Activated naive CD4-positive, alpha-beta T cell treated with anti-CD3 and anti-CD28 coated beads for 36 hours (primary cell): ENCODE data around the gene SF3B5. TPM values are rescaled to one million over a fixed set of nuclear protein-coding genes. Genes with fewer than 3 reads are reported as not detected.
"Not testable (repeated sequence)": the region's sequence is repeated elsewhere in the genome, so short reads cannot be mapped to it uniquely, and the experiment has no call there.

Source experiments
- CTCF ChIA-PET: fragments of 350-600 bp; sonication (Branson Sonifier 250); formaldehyde crosslinking; loops from one replicate; lab custom pipeline; 2021; ENCODE audit warnings: antibody characterized with exemption; lab: Charles Lee
- DNase-seq: peaks from one replicate; pipeline ENCODE4 v3.0.0-alpha.2; 2020
- H3K27ac Mint-ChIP-seq: one replicate; pipeline ENCODE4 v1.8.0; 2021; ENCODE audit warnings: mild to moderate bottlenecking, mixed read lengths
- H3K27me3 Mint-ChIP-seq: one replicate; pipeline ENCODE4 v1.8.0; 2021; ENCODE audit warnings: low read depth, mixed read lengths
- H3K36me3 Mint-ChIP-seq: one replicate; pipeline ENCODE4 v1.8.0; 2021; ENCODE audit warnings: low read depth, mixed read lengths
- H3K4me1 Mint-ChIP-seq: one replicate; pipeline ENCODE4 v1.8.0; 2021; ENCODE audit warnings: low read depth, mixed read lengths
- H3K4me3 Mint-ChIP-seq: one replicate; pipeline ENCODE4 v1.8.0; 2021; ENCODE audit warnings: mild to moderate bottlenecking, moderate library complexity, mixed read lengths
- H3K9me3 Mint-ChIP-seq: one replicate; pipeline ENCODE4 v1.8.0; 2021; ENCODE audit warnings: mixed read lengths
- intact Hi-C: fragments of 100-400 bp; cut with micrococcal nuclease; formaldehyde crosslinking; loops from one replicate; pipeline ENCODE4 v1.15.1; 2023
- total RNA-seq, 2 experiments: library from RNA; stranded (reverse); gene quantifications; one replicate each; pipeline ENCODE4 v1.2.3, GENCODE V29; 2021

The SF3B5 gene
- total RNA-seq, 2 experiments from 2014 or later: 170 to 176 TPM

GRCh38 chr6:144062786-144063185, 32.6 kb downstream of the SF3B5 start:
- Mint-ChIP-seq H3K27me3 (no peaks in the 10 kb centered on the region), H3K9me3 (no peaks in the 10 kb centered on the region)
- CTCF ChIA-PET: interaction anchor here (0.6 kb wide), 1 partner anchor 1216 kb away, joined by 4 read pairs; no protein-coding TSS in a partner anchor

GRCh38 chr6:144059139-144059538, 36.2 kb downstream of the SF3B5 start:
- H3K9me3 Mint-ChIP-seq: no peaks in the 10 kb centered on the region
- CTCF ChIA-PET: no interaction called here
- no peak for DNase-seq
- H3K27me3 Mint-ChIP-seq: no peaks in the 10 kb centered on the region
- H3K4me3 Mint-ChIP-seq: no peak overlapping the region
- peaks cover 30% of the 10 kb centered on the region for H3K4me1 Mint-ChIP-seq
- no peak overlapping the region for H3K27ac Mint-ChIP-seq
- intact Hi-C loops: no loop called here
- H3K36me3 Mint-ChIP-seq: peaks cover 2% of the 10 kb centered on the region

More at GRCh38 chr6:144062786-144063185, 32.6 kb downstream of the SF3B5 start:
- Mint-ChIP-seq H3K27ac (no peak overlapping the region), H3K4me3 (peak overlapping the region; percentile 75), H3K36me3 (peaks cover 2% of the 10 kb centered on the region), H3K4me1 (peaks cover 35% of the 10 kb centered on the region)
- DNase-seq: no peak
- intact Hi-C loops: loop anchor here (5.0 kb wide), 1 partner anchor 610 kb away; the partner anchor contains the start of genes ADAT2 and PEX3

GRCh38 chr6:144055121-144055931, 40.0 kb downstream of the SF3B5 start:
- peaks cover 2% of the 10 kb centered on the region for H3K36me3 Mint-ChIP-seq
- peak; percentile 70 for DNase-seq
- peaks cover 26% of the 10 kb centered on the region for H3K4me1 Mint-ChIP-seq
- no peaks in the 10 kb centered on the region for H3K27me3 Mint-ChIP-seq
- peak overlapping the region; percentile 91 for H3K27ac Mint-ChIP-seq
- intact Hi-C loops: loop anchor here (1.0 kb wide), 5 partner anchors 9 to 1111 kb away; partner anchors contain the start of gene SF3B5
- peak overlapping the region; percentile 76 for H3K4me3 Mint-ChIP-seq
- no peaks in the 10 kb centered on the region for H3K9me3 Mint-ChIP-seq
- CTCF ChIA-PET: interaction anchor here (0.6 to 2.0 kb wide), 9 partner anchors 8 to 1245 kb away, joined by 3 to 6 read pairs (median 4); no protein-coding TSS in a partner anchor

- Mint-ChIP-seq H3K27me3 (no peaks in the 10 kb centered on the region), H3K9me3 (no peaks in the 10 kb centered on the region), H3K36me3 (peaks cover 2% of the 10 kb centered on the region), H3K4me3 (no peak overlapping the region), H3K4me1 (peaks cover 26% of the 10 kb centered on the region), H3K27ac (no peak overlapping the region)
- intact Hi-C loops: no loop called here
- no peak for DNase-seq
- CTCF ChIA-PET: no interaction called here
Measured at GRCh38 chr6:144053601-144054000, 41.8 kb downstream of the SF3B5 start.

GRCh38 chr6:144052488-144052887, 42.9 kb downstream of the SF3B5 start:
- H3K9me3 Mint-ChIP-seq: no peaks in the 10 kb centered on the region
- CTCF ChIA-PET: interaction anchor here (0.6 kb wide), 1 partner anchor 22 kb away, joined by 3 read pairs; no protein-coding TSS in a partner anchor
- H3K36me3 Mint-ChIP-seq: no peaks in the 10 kb centered on the region

GRCh38 chr6:144049386-144049785, 46.0 kb downstream of the SF3B5 start:
- H3K36me3 Mint-ChIP-seq: no peaks in the 10 kb centered on the region
- peaks cover 8% of the 10 kb centered on the region for H3K4me1 Mint-ChIP-seq
- intact Hi-C loops: no loop called here
- no peak overlapping the region for H3K4me3 Mint-ChIP-seq
- H3K9me3 Mint-ChIP-seq: no peaks in the 10 kb centered on the region
- H3K27ac Mint-ChIP-seq: no peak overlapping the region
- CTCF ChIA-PET: no interaction called here
- no peak for DNase-seq
- no peaks in the 10 kb centered on the region for H3K27me3 Mint-ChIP-seq

More at GRCh38 chr6:144052488-144052887, 42.9 kb downstream of the SF3B5 start:
- Mint-ChIP-seq H3K27ac (no peak overlapping the region), H3K27me3 (no peaks in the 10 kb centered on the region), H3K4me3 (no peak overlapping the region), H3K4me1 (peaks cover 26% of the 10 kb centered on the region)
- intact Hi-C loops: no loop called here
- no peak for DNase-seq

GRCh38 chr6:144047688-144048087, 47.7 kb downstream of the SF3B5 start:
- Mint-ChIP-seq H3K4me1 (no peaks in the 10 kb centered on the region), H3K36me3 (no peaks in the 10 kb centered on the region), H3K9me3 (no peaks in the 10 kb centered on the region), H3K27me3 (no peaks in the 10 kb centered on the region), H3K4me3 (no peak overlapping the region), H3K27ac (no peak overlapping the region)
- DNase-seq: no peak
- CTCF ChIA-PET: interaction anchor here (0.7 kb wide), 1 partner anchor 1573 kb away, joined by 5 read pairs; no protein-coding TSS in a partner anchor
- intact Hi-C loops: no loop called here

GRCh38 chr6:144046672-144047071, 48.7 kb downstream of the SF3B5 start:
- H3K27ac Mint-ChIP-seq, H3K27me3 Mint-ChIP-seq, H3K4me3 Mint-ChIP-seq, H3K4me1 Mint-ChIP-seq, H3K9me3 Mint-ChIP-seq, DNase-seq, intact Hi-C loops, H3K36me3 Mint-ChIP-seq: not testable (repeated sequence)
- CTCF ChIA-PET: interaction anchor here (1.0 kb wide), 1 partner anchor 38 kb away, joined by 3 read pairs; no protein-coding TSS in a partner anchor

GRCh38 chr6:144044989-144045388, 50.4 kb downstream of the SF3B5 start:
- DNase-seq, H3K4me1 Mint-ChIP-seq, H3K9me3 Mint-ChIP-seq, intact Hi-C loops, H3K27ac Mint-ChIP-seq, CTCF ChIA-PET, H3K27me3 Mint-ChIP-seq, H3K36me3 Mint-ChIP-seq, H3K4me3 Mint-ChIP-seq: not testable (repeated sequence)

Other genes starting within 250 kb of the SF3B5 start
- not detected for gene ZC2HC1B, start 231.1 kb downstream of the SF3B5 start, total RNA-seq
- gene PLAGL1, start 87.3 kb downstream of the SF3B5 start, total RNA-seq: 10 to 100 TPM; 10.0 to 11.7 TPM
- 10 to 100 TPM; 17.2 to 17.5 TPM for gene STX11, start 54.9 kb upstream of the SF3B5 start, total RNA-seq
- 10 to 100 TPM; 35.3 to 39.9 TPM for gene UTRN, start 189.8 kb upstream of the SF3B5 start, total RNA-seq